22Rv1 (cell line): Measurements from ENCODE around the gene C5orf47.

Experiments used
- ZFX ChIP-seq: fragments of 450-650 bp; IDR thresholded peaks from 2 replicates; pipeline ENCODE4 v1.6.1; 2017; ENCODE audit warnings: antibody characterized with exemption, borderline replicate concordance
- TF ChIP-seq, protein P1 (sequence below): fragments of 450-650 bp; IDR thresholded peaks from 2 replicates; pipeline ENCODE4 v1.5.1; 2017; ENCODE audit warnings: mild to moderate bottlenecking

DNA sequence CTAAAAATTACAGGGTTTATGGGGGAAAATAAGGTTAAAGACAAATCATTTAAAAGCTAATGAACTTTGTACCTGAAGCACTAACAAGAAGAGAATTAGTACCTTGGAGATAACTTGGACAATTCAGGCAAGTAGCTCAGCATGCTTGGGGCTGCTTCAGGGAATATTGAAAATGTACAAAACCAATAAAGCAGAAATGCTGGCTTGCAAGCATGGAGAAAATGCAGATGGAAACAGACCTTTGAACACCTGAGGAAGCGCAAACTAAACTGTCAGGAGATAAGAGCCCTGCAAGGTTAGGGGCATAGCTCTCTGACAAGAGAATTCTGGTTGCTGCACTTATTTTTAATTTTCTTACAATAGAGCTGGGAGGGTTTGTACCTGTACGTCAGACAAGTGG is 42.6 kb upstream of the C5orf47 start:
- TF ChIP-seq, protein P1, sequence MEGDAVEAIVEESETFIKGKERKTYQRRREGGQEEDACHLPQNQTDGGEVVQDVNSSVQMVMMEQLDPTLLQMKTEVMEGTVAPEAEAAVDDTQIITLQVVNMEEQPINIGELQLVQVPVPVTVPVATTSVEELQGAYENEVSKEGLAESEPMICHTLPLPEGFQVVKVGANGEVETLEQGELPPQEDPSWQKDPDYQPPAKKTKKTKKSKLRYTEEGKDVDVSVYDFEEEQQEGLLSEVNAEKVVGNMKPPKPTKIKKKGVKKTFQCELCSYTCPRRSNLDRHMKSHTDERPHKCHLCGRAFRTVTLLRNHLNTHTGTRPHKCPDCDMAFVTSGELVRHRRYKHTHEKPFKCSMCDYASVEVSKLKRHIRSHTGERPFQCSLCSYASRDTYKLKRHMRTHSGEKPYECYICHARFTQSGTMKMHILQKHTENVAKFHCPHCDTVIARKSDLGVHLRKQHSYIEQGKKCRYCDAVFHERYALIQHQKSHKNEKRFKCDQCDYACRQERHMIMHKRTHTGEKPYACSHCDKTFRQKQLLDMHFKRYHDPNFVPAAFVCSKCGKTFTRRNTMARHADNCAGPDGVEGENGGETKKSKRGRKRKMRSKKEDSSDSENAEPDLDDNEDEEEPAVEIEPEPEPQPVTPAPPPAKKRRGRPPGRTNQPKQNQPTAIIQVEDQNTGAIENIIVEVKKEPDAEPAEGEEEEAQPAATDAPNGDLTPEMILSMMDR = no peak
- no peak for TF ChIP-seq ZFX
